ENCODE results near the gene FGD2. TPM values are rescaled to one million over a fixed set of nuclear protein-coding genes. Genes with fewer than 3 reads are reported as not detected.

FGD2 gene
- total and polyA plus RNA-seq, 12 donors, result 1.0 to 22.1 (median 2.5) TPM

GRCh38 chr6:37024656-37025337, 19.3 kb downstream of the FGD2 start:
- Histone ChIP-seq H3K36me3 (peaks cover 0 to 72% (median 0%) of the 10 kb centered on the region in 9 donors), H3K4me1 (peaks cover 0 to 13% (median 0%) of the 10 kb centered on the region in 9 donors), H3K27me3 (no peaks in the 10 kb centered on the region), H3K9me3 (no peaks in the 10 kb centered on the region), H3K27ac (no peak overlapping the region), H3K4me3 (no peak overlapping the region)
- TF ChIP-seq CTCF (IDR thresholded peaks at IDR 0.05), result no peak
- DNase-seq (no peak), ATAC-seq (no peak)
- WGBS, 2 donors, result 78 to 87% methylated on average over 15 of the region's 15 CpGs
- intact Hi-C loops (cut with DNase I), result loop anchor here in 3 of 10 donors (5.0 to 10.0 kb wide), 3 partner anchors 148 to 190 kb away; partner anchors contain the start of gene PIM1 (in 3 of the 3)

GRCh38 chr6:37025621-37026466, 20.4 kb downstream of the FGD2 start:
- DNase-seq (no peak), ATAC-seq (no peak)
- H3K27ac ChIP-seq, result no peak overlapping the region
- peaks cover 0 to 7% (median 4%) of the 10 kb centered on the region in 11 donors for H3K9me3 ChIP-seq
- 89% methylated on average over 24 of the region's 24 CpGs for WGBS, 2 donors
- H3K36me3 ChIP-seq, result peaks cover 0 to 68% (median 0%) of the 10 kb centered on the region in 9 donors
- no peak for TF ChIP-seq CTCF (IDR thresholded peaks at IDR 0.05)
- H3K4me3 ChIP-seq, result no peak overlapping the region
- no peaks in the 10 kb centered on the region for H3K27me3 ChIP-seq
- H3K4me1 ChIP-seq, result peaks cover 0 to 18% (median 0%) of the 10 kb centered on the region in 9 donors
- intact Hi-C loops (cut with DNase I), result loop anchor here in 3 of 10 donors (2.0 to 10.0 kb wide), 4 partner anchors 146 to 189 kb away; partner anchors contain the start of gene PIM1 (in 2 of the 3)

GRCh38 chr6:37027036-37027720, 21.7 kb downstream of the FGD2 start:
- Histone ChIP-seq H3K36me3 (peaks cover 0 to 68% (median 0%) of the 10 kb centered on the region in 9 donors), H3K27ac (no peak overlapping the region), H3K4me1 (peaks cover 0 to 10% (median 0%) of the 10 kb centered on the region in 9 donors), H3K4me3 (no peak overlapping the region), H3K27me3 (no peaks in the 10 kb centered on the region), H3K9me3 (peaks cover 0 to 9% (median 4%) of the 10 kb centered on the region in 11 donors)
- no peak for TF ChIP-seq CTCF (IDR thresholded peaks at IDR 0.05)
- WGBS, 2 donors, result 81 to 88% methylated on average over 15 of the region's 15 CpGs
- DNase-seq (no peak), ATAC-seq (no peak)
- intact Hi-C loops (cut with DNase I), result loop anchor here in 3 of 10 donors (2.0 to 10.0 kb wide), 4 partner anchors 145 to 188 kb away; partner anchors contain the start of gene PIM1 (in 2 of the 3)
